Activated CD4-positive, alpha-beta memory T cell treated with anti-CD3 and anti-CD28 coated beads, Interleukin-2, amount 10 ng/mL, durations not matched to agents 7 days and 5 days (primary cell): Measurements from ENCODE around the gene TIMP2. TPM values are rescaled to one million over a fixed set of nuclear protein-coding genes. Genes with fewer than 3 reads are reported as not detected.

Experiments
- CTCF ChIA-PET: fragments of 350-600 bp; sonication (Branson Sonifier 250); formaldehyde crosslinking; loops from one replicate; lab custom pipeline; 2021; ENCODE audit warnings: antibody characterized with exemption, inconsistent platforms; lab: Charles Lee
- POLR2A ChIA-PET: fragments of 350-600 bp; sonication (Branson Sonifier 250); formaldehyde crosslinking; loops from one replicate; lab custom pipeline; 2021; ENCODE audit warnings: antibody characterized with exemption; lab: Charles Lee
- DNase-seq: peaks from one replicate; pipeline ENCODE4 v3.0.0-alpha.2; 2020
- H3K27ac Mint-ChIP-seq: one replicate; pipeline ENCODE4 v1.8.0; 2021; ENCODE audit warnings: mild to moderate bottlenecking, mixed read lengths
- H3K27me3 Mint-ChIP-seq: one replicate; pipeline ENCODE4 v1.8.0; 2021; ENCODE audit warnings: mixed read lengths
- H3K36me3 Mint-ChIP-seq: one replicate; pipeline ENCODE4 v1.8.0; 2021; ENCODE audit warnings: low read depth, mixed read lengths
- H3K4me1 Mint-ChIP-seq: one replicate; pipeline ENCODE4 v1.8.0; 2021; ENCODE audit warnings: mixed read lengths
- H3K4me3 Mint-ChIP-seq: one replicate; pipeline ENCODE4 v1.8.0; 2021; ENCODE audit warnings: mild to moderate bottlenecking, mixed read lengths
- H3K9me3 Mint-ChIP-seq: one replicate; pipeline ENCODE4 v1.8.0; 2021; ENCODE audit warnings: mixed read lengths
- total RNA-seq, 2 experiments: library from RNA; stranded (reverse); gene quantifications; one replicate each; pipeline ENCODE4 v1.2.3, GENCODE V29; 2021

The TIMP2 gene
- total RNA-seq, 2 experiments from 2014 or later = 3.3 TPM

- peak overlapping the region; percentile 94 for H3K27ac Mint-ChIP-seq
- ChIA-PET POLR2A (interaction anchor here (1.6 to 3.5 kb wide), 2 partner anchors 20 to 91 kb away, joined by 3 to 19 read pairs; no protein-coding TSS in a partner anchor), CTCF (no interaction called here)
- no peaks in the 10 kb centered on the region for H3K9me3 Mint-ChIP-seq
- H3K4me3 Mint-ChIP-seq = peak overlapping the region; percentile 94
- H3K36me3 Mint-ChIP-seq = peaks cover 53% of the 10 kb centered on the region
- no peaks in the 10 kb centered on the region for H3K27me3 Mint-ChIP-seq
- no peak for DNase-seq
- peaks cover 46% of the 10 kb centered on the region for H3K4me1 Mint-ChIP-seq
Observed at GRCh38 chr17:78838574-78839005, 86.6 kb downstream of the TIMP2 start.

- CTCF ChIA-PET = no interaction called here
Observed at GRCh38 chr17:78836420-78837021, 88.7 kb downstream of the TIMP2 start.

GRCh38 chr17:78834571-78834970, 90.6 kb downstream of the TIMP2 start:
- no peak for DNase-seq
- no peak overlapping the region for H3K27ac Mint-ChIP-seq
- H3K27me3 Mint-ChIP-seq = no peaks in the 10 kb centered on the region
- ChIA-PET POLR2A (no interaction called here), CTCF (no interaction called here)
- no peak overlapping the region for H3K4me3 Mint-ChIP-seq
- H3K36me3 Mint-ChIP-seq = peaks cover 84% of the 10 kb centered on the region
- H3K4me1 Mint-ChIP-seq = peaks cover 27% of the 10 kb centered on the region
- no peaks in the 10 kb centered on the region for H3K9me3 Mint-ChIP-seq

More at GRCh38 chr17:78836420-78837021, 88.7 kb downstream of the TIMP2 start:
- Mint-ChIP-seq H3K36me3 (peaks cover 73% of the 10 kb centered on the region), H3K27ac (no peak overlapping the region), H3K4me3 (no peak overlapping the region), H3K27me3 (no peaks in the 10 kb centered on the region), H3K9me3 (no peaks in the 10 kb centered on the region), H3K4me1 (peaks cover 30% of the 10 kb centered on the region)
- no peak for DNase-seq
- POLR2A ChIA-PET = interaction anchor here (1.7 to 3.5 kb wide), 2 partner anchors 9 to 18 kb away, joined by 5 to 19 read pairs; no protein-coding TSS in a partner anchor

- no peaks in the 10 kb centered on the region for H3K9me3 Mint-ChIP-seq
- H3K4me3 Mint-ChIP-seq = no peak overlapping the region
- peaks cover 11% of the 10 kb centered on the region for H3K4me1 Mint-ChIP-seq
- peaks cover 84% of the 10 kb centered on the region for H3K36me3 Mint-ChIP-seq
- no peak for DNase-seq
- ChIA-PET POLR2A (interaction anchor here (1.4 kb wide), 1 partner anchor 12 kb away, joined by 5 read pairs; no protein-coding TSS in a partner anchor), CTCF (interaction anchor here (1.8 kb wide), 1 partner anchor 10 kb away, joined by 5 read pairs; no protein-coding TSS in a partner anchor)
- no peaks in the 10 kb centered on the region for H3K27me3 Mint-ChIP-seq
- H3K27ac Mint-ChIP-seq = peak overlapping the region; percentile 28
Observed at GRCh38 chr17:78832541-78832810, 92.7 kb downstream of the TIMP2 start.

GRCh38 chr17:78831688-78832540, 93.3 kb downstream of the TIMP2 start:
- peaks cover 84% of the 10 kb centered on the region for H3K36me3 Mint-ChIP-seq
- H3K27ac Mint-ChIP-seq = peak overlapping the region; percentile 28
- no peaks in the 10 kb centered on the region for H3K27me3 Mint-ChIP-seq
- no peak overlapping the region for H3K4me3 Mint-ChIP-seq
- no peaks in the 10 kb centered on the region for H3K9me3 Mint-ChIP-seq
- peaks cover 6% of the 10 kb centered on the region for H3K4me1 Mint-ChIP-seq
- DNase-seq = no peak
- CTCF ChIA-PET = interaction anchor here (1.1 to 1.8 kb wide), 2 partner anchors 10 to 12 kb away, joined by 4 to 5 read pairs; no protein-coding TSS in a partner anchor
- POLR2A ChIA-PET = interaction anchor here (1.0 to 1.4 kb wide), 3 partner anchors 8 to 13 kb away, joined by 3 to 5 read pairs (median 3); no protein-coding TSS in a partner anchor

GRCh38 chr17:78829477-78829876, 95.7 kb downstream of the TIMP2 start:
- H3K27ac Mint-ChIP-seq = no peak overlapping the region
- H3K36me3 Mint-ChIP-seq = peaks cover 82% of the 10 kb centered on the region
- DNase-seq = no peak
- no peaks in the 10 kb centered on the region for H3K9me3 Mint-ChIP-seq
- peaks cover 14% of the 10 kb centered on the region for H3K4me1 Mint-ChIP-seq
- H3K4me3 Mint-ChIP-seq = no peak overlapping the region
- no peaks in the 10 kb centered on the region for H3K27me3 Mint-ChIP-seq
- CTCF ChIA-PET = interaction anchor here (0.5 to 1.0 kb wide), 2 partner anchors 14 to 73 kb away, joined by 3 read pairs; no protein-coding TSS in a partner anchor
- POLR2A ChIA-PET = interaction anchor here (0.5 to 1.0 kb wide), 3 partner anchors 9 to 45 kb away, joined by 3 read pairs; no protein-coding TSS in a partner anchor

GRCh38 chr17:78828470-78829185, 96.6 kb downstream of the TIMP2 start:
- DNase-seq = peak; percentile 22
- no peaks in the 10 kb centered on the region for H3K27me3 Mint-ChIP-seq
- ChIA-PET POLR2A (interaction anchor here (0.7 to 2.6 kb wide), 4 partner anchors 9 to 35 kb away, joined by 3 to 13 read pairs (median 6); partner anchors contain the start of gene USP36), CTCF (interaction anchor here (1.5 kb wide), 1 partner anchor 9 kb away, joined by 3 read pairs; no protein-coding TSS in a partner anchor)
- H3K4me1 Mint-ChIP-seq = peaks cover 17% of the 10 kb centered on the region
- peak overlapping the region; percentile 41 for H3K27ac Mint-ChIP-seq
- H3K9me3 Mint-ChIP-seq = no peaks in the 10 kb centered on the region
- peaks cover 83% of the 10 kb centered on the region for H3K36me3 Mint-ChIP-seq
- no peak overlapping the region for H3K4me3 Mint-ChIP-seq

GRCh38 chr17:78826836-78827509, 98.2 kb downstream of the TIMP2 start:
- CTCF ChIA-PET = interaction anchor here (1.3 to 1.5 kb wide), 2 partner anchors 7 to 39 kb away, joined by 3 to 4 read pairs; no protein-coding TSS in a partner anchor
- H3K4me1 Mint-ChIP-seq = peaks cover 23% of the 10 kb centered on the region
- no peaks in the 10 kb centered on the region for H3K27me3 Mint-ChIP-seq
- no peak overlapping the region for H3K4me3 Mint-ChIP-seq
- peak overlapping the region; percentile 34 for H3K27ac Mint-ChIP-seq
- DNase-seq = no peak
- no peaks in the 10 kb centered on the region for H3K9me3 Mint-ChIP-seq
- POLR2A ChIA-PET = interaction anchor here (1.5 to 2.6 kb wide), 3 partner anchors 8 to 14 kb away, joined by 5 to 13 read pairs (median 9); partner anchors contain the start of gene USP36
- H3K36me3 Mint-ChIP-seq = peaks cover 83% of the 10 kb centered on the region

GRCh38 chr17:78826421-78826820, 98.8 kb downstream of the TIMP2 start:
- no peak for DNase-seq
- POLR2A ChIA-PET = interaction anchor here (1.5 to 2.6 kb wide), 2 partner anchors 8 to 10 kb away, joined by 5 to 13 read pairs; no protein-coding TSS in a partner anchor
- CTCF ChIA-PET = no interaction called here
- Mint-ChIP-seq H3K4me3 (no peak overlapping the region), H3K4me1 (peaks cover 23% of the 10 kb centered on the region), H3K36me3 (peaks cover 83% of the 10 kb centered on the region), H3K9me3 (no peaks in the 10 kb centered on the region), H3K27ac (peak overlapping the region; percentile 34), H3K27me3 (no peaks in the 10 kb centered on the region)

- ChIA-PET POLR2A (interaction anchor here (0.8 kb wide), 1 partner anchor 184 kb away, joined by 3 read pairs; the partner anchor contains the start of gene CANT1), CTCF (no interaction called here)
- Mint-ChIP-seq H3K9me3 (no peaks in the 10 kb centered on the region), H3K27me3 (no peaks in the 10 kb centered on the region), H3K36me3 (peaks cover 85% of the 10 kb centered on the region), H3K4me1 (peaks cover 27% of the 10 kb centered on the region), H3K4me3 (no peak overlapping the region), H3K27ac (peak overlapping the region; percentile 63)
- DNase-seq = no peak
Observed at GRCh38 chr17:78825696-78826095, 99.5 kb downstream of the TIMP2 start.

- H3K9me3 Mint-ChIP-seq = no peaks in the 10 kb centered on the region
Observed at GRCh38 chr17:78824240-78824639, 100.9 kb downstream of the TIMP2 start.

More at GRCh38 chr17:78824240-78824639, 100.9 kb downstream of the TIMP2 start:
- POLR2A ChIA-PET = no interaction called here
- CTCF ChIA-PET = no interaction called here
- Mint-ChIP-seq H3K36me3 (peaks cover 88% of the 10 kb centered on the region), H3K27ac (peak overlapping the region; percentile 44), H3K4me1 (peaks cover 40% of the 10 kb centered on the region), H3K4me3 (no peak overlapping the region), H3K27me3 (no peaks in the 10 kb centered on the region)
- DNase-seq = no peak
